GM18873 (cell line): Measurements from ENCODE around the gene B3GALT5.
"Not testable (repeated sequence)": the region's sequence is repeated elsewhere in the genome, so short reads cannot be mapped to it uniquely, and the experiment has no call there.

Source experiments
- ATAC-seq: cut with Tn5 transposase; IDR thresholded peaks from one replicate; pipeline ENCODE4 v1.9.1; 2021; ENCODE audit warnings: mild to moderate bottlenecking, moderate library complexity, moderate number of reproducible peaks; ENCODE audit not compliant: unreplicated experiment, low FRiP score

B3GALT5 gene, protein sequence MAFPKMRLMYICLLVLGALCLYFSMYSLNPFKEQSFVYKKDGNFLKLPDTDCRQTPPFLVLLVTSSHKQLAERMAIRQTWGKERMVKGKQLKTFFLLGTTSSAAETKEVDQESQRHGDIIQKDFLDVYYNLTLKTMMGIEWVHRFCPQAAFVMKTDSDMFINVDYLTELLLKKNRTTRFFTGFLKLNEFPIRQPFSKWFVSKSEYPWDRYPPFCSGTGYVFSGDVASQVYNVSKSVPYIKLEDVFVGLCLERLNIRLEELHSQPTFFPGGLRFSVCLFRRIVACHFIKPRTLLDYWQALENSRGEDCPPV

DNA sequence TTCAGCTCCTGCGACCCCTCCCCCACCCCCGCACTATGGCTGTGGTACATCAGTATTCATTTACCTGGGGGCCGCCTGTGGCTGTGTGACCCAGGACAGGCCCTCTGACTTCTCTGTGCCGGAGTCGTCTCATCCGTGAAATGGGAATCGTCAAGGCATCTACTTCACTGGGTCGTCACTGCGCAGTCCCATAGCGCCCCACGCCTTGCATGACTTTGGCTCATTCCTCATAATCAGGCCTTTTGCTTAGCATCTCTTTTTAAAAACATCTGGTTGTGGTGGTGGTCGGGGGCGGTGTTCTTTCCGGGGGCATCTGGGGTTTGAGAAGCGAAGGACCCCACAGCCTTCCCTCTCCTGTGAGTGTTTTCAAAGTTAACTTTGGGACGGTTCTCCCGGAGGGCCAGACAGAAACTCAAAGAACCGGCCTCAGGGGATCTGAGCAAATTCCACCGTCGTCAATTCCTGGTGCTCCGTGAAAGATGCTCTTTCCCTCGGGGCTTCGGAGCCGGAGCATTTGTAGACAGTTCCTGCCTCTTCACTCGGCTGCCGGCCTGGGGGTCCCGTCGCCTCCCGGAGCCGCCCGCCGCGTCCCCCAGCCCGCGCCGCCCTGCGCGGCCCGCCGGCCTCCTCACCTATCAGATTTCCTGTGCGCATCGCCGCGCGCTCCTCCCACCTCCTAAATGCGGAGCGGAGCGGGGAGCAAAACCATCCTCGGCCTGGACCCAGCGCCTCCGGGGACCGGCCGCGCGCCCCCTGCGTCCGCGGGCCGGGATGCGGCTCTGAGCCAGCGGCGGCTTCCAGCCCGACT, at the start of gene B3GALT5:
TSS of gene B3GALT5 (plus strand) at position 708 of the 808 bp plus-strand sequence. CDS start 47,620 bp downstream, outside the sequence.
- no peak for ATAC-seq

DNA sequence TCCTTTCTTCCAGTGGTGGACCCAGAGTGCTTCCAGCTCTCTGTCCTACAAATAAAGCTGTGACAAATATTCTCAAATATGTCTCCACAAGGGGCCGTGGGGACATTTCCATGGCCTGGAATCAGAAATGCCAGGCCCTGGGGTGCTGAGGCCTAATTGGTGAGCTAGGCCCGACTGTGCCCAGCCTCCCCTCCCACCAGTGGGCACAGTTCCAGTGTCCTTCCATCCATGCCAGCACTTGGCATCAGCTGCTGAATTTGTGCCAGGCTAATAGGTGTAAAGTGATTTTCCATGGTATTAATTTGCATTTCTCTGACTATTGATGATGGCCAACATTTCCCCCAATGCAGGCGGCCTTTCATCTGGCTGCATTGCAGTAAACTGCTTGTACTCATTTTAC, 48.5 kb upstream of the B3GALT5 start:
- ATAC-seq, result no peak

DNA sequence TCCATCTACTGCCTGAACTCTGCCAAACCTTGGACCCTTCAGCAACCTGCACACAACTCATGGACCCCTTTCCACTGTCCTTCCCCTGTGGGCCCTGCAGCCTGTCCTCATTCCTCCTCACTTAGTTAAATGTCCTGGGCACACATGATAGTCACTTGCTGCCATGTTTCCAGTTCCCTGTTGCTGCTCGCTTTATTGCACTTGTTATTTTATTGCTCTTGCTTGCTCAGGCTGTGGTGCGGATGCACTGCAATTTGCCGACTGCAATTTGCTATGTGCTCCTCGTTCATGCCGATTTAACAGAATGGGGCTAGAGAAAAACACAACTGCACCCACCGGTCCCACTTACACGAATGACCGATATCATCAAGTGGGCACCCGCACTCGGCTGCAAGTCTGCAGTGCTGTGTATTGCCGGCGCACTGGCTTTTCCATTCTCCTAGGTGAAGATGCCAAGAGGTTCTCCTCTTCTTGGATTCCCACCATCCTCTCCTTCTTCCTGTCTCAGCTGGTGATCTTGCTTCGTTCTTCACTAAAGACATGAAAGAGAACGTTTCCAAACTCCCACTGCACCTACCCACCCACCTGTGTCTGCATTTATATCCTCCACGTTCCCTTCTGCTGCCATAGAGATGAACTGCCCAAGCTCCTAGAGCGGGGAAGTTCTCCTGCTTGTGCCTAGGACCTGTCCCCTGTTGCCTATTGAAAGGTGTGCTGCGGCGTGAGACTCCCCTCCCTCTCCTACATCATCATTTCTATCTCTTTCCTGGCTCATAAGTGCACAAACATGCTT, 45.4 kb upstream of the B3GALT5 start:
- ATAC-seq, result no peak

DNA sequence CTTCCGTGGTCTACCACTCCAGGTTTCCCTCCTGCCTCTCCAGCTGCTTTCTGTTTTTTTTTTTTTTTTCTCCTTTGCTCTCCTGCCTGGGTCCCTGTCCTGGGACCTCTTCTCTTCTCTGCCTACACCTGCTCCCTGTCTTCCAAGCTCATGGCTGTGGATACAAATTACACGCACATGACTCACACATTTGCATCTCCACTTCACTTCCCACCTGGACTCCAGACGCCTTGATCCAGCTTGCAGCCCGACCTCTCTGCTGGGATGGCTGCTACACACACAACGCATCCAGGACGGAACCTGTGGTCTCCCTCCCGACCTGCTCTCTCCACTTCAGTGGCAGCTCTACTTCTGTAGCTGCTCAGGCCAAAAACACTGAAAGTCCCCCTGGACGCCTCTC, 44.4 kb upstream of the B3GALT5 start:
- ATAC-seq, result no peak

DNA sequence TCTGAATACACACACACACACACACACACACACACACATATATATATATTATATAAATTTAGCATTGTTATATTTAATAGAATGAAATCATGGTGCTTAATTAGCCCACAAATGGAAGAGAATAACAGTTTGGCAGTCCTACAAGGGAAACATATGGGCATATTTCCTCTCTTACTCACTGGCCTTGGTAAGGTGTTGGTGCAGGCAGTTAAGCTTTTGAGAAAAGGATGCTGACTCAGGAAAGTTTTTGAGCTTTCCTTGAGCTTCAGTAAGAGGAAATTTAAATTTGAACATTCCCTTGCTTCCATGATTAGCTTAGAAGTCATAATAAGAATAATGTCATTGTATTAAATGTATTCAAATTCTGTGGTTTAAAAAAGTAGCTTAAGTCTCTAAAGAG, 37.0 kb upstream of the B3GALT5 start:
- no peak for ATAC-seq

DNA sequence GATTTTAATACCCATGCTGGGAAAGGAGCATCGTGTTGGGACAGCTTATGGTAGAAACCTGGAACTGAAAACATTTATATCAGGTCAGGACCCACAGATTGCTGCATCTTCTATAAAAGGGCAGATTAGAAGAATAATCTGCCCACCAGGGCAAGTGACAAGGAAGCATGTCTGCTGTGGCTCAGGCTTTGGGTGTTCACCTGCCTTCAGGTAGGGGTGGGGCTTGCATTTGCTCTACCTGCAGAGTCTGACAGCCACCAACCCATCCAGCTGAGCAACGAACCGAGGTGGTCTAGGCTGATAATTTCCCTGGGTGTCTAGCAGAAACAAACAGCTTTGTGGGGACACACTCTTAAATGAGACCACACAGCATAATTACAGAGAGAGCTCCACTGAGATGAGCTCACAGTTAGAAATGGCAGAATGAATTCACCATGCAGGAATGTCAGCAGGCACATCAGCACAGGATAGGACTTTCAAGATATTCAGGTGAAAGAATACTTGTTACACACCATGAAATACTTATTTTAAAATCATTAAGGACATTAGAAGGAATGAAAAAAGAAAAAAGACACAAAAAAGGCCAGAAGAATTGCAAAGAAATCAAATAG, 36.1 kb upstream of the B3GALT5 start:
- no peak for ATAC-seq

DNA sequence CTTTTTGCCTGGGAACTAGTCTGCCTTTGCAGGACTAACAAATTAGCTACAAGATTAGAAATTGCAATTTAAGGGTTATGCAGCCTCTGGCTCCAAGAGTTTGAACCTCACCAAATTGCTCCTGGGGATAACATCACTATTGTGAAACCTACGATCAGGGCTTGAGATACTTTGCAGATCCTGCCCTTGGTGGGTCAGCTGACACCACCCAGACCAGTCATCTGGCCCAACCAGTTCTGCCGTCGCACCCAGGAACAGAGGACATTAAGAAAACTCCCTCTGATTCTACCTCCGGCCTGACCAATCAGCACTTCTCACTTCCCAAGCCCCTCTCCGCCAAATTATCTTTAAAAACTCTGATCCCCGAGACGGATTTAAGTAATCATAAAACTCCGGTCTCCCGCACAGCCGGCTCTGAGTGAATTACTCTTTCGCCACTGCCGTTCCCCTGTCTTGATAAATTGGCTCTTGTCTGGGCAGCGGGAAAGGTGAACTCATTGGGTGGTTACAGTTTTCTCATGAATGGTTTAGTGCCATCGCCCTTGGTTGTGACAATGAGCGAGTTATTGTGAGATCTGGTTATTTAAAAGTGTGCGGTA, 32.9 kb upstream of the B3GALT5 start:
- no peak for ATAC-seq

DNA sequence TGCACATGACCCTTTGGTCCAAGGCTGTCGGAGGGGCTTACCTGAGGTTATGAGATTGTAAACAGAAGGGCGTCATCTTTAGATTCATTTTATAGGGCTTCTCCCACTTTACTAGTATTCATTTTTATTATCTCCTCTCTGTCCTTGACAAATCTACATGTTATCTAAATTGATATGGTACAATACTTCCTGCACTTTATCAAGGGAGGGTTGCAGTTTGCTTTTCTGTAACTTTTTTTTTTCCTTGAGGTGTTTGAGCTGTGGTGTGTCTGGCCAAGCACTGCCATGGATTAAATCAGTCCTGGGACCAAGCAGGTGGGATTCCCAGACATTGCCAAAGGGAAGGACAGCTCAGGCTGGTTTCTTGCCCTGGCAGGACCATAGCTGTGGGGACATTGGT, 32.0 kb upstream of the B3GALT5 start:
- no peak for ATAC-seq

DNA sequence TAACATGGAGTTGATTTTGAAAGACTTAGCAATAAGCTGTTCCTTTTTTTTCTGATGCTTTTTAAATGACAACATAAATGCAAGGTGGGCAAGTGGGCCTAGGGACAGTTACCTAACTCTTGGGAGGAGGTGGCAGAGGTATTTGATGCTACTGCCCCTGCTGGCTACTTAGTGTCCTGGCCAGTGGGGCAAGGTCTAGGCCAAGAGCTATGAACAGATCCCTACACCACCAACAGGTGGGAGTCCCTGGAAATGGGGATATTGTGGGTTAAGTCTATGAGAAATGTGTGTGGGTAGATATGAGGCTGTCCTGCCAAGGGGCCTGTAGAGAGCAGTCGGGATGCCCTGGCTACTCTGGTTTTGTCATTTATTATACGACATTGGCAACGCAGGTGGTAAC, 31.3 kb upstream of the B3GALT5 start:
- ATAC-seq, result no peak

DNA sequence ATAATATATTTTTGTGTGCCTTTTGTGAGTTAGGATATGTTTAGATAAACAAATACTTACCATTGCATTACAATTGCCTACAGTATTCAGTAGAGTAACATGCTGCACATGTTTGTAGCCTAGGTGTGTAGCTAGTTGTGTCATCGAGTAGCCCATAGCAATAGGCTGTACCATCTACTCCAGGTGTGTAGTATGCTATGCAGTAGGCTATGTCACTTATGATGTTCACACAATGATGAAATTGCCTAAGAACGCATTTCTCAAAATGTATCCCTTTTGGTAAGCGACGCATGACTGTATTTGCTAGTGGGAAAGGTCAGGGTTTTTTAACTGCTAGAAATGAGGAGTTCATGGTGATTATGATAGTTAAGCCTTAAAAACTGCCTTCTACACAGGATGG, 30.0 kb upstream of the B3GALT5 start:
- ATAC-seq, result no peak

DNA sequence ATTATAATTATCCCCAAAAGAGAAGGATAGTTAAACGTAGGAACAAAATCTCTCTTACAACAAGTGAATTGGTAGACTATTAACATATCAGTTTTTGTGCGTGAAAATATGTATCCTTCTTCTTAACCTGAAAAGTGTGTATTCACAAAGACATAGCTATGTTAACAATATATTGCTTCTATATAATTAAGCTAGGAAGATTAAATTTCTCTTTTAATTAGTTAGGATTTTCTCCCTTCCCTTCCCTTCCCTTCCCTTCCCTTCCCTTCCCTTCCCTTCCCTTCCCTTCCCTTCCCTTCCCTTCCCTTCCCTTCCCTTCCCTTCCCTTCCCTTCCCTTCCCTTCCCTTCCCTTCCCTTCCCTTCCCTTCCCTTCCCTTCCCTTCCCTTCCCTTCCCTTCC, 29.2 kb upstream of the B3GALT5 start:
- not testable (repeated sequence) for ATAC-seq

DNA sequence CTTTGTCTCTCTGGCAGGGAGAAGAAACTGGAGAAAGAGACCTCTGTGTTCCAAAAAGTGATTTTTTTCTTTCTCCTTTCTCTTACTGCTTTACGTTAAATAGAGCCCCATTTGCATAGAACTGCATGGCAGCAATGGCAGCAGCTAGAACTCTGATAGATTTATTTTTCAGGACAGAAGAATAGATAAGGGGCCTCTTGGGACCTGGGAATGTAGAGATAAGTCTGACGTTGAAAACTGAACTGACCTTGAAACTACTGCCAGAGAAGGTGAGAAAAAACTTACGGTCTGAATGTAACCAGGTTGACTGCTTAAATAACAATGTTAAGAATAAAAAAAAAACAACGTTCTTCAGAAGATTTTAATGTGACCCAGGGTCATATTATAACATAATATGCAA, 25.4 kb upstream of the B3GALT5 start:
- ATAC-seq, result no peak

DNA sequence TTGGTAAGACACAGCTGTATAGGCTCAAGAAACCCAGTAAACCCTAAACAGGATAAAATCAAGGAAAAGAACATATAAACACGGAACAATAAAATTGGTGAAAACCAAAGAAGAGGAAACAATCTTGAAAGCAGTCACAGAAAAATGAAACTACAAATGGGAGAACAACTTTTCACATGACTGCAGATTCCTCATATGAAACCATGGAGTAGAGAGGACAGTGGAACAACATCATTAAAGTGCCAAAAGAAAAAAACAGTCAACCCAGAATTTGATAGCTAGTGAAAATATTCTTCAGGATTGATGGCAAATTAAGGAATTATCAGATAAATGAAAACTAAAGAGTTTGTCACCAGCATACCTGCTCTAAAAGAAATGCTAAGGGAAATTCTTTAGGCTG, 23.9 kb upstream of the B3GALT5 start:
- ATAC-seq, result no peak

DNA sequence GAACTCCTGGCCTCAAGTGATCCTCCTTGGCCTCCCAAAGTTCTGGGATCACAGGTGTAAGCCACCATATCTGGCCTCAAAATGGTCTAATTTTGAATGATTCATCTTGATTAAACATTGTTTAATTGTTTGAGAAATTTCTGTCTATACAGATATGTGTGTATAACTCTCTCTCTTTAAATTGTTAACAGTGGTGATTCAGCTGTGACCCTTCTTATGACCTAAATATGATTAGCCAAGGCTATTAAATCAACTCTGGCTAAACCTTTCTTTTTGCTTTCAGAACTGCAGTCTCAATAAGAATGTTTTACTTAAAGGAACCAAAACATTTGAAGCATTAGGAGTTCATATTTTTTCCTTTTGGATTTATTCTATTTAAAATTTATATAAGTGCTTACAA, 19.2 kb upstream of the B3GALT5 start:
- ATAC-seq, result no peak

DNA sequence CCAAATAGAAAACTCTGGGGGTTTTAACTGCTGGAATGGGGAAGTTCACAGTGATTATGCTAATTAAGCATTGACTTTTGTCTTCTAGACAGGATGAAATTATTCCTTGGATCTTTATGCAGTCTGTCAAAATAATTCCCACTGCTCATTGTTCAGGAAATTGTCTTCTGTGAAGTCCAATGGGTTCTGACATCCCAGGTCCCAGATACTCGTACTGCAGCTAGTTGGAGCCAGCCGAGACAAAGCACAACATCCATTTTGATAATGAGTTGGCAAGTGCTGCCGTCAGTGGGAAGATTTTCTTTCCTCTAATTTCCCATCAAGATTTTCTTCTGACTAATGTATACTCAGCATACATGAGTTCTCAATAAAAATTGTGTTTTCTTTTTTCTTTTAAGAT, 17.3 kb upstream of the B3GALT5 start:
- ATAC-seq, result no peak

DNA sequence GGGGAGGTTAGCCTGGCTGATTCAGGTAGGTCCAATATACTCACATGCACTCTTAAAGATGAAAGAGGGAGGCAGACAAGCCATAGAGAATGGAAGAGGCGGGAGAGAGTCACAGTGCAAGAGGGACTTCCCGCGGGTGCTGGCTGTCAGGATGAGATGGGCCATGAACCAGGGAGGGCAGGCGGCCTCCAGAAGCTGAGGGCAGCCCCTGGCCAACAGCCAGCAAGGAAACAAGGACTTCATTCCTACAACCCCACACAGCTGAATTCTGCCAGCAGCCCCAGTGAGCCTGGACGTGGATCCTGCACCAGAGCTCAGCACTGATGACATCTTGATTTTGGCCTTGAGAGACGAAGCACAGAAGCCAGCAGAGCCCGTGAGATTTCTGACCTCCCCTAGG, 15.1 kb upstream of the B3GALT5 start:
- ATAC-seq, result no peak

DNA sequence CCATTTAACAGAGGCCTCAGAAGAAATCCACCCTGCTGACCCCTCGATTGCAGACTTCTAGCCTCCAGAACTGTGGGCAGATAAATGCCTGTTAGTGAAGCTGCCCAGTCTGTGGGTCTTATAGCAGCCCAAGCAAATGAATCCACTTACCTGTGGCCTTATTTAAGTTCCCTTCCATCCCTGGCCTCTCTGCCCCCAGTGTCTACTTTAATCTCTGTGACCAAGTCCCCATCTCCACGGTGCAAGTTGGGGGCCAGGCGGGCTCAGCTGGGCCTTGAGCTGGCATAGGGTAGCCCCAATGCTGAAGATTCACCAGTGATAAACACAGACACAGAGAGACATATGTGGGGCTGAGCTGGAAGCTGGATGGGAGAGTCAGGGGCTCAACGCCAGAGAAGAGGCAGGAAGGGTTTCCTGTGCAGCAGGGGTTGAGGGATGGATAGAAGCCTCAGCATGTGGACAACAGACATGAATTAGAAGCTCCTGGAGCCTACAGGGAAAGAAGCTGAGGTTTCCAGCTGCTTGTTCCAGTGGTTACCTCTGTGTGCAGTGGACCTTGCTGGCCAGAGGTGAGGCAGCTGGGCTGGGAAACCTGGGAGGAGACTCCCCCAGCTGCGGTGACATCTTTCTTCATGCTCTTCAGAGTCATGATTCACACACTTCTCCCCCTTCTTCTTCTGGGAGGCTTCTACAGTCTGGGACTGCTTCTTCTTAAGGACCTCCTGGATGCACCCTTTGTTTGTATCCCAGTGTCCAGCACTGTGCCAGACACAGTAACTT, 13.4 kb upstream of the B3GALT5 start:
- no peak for ATAC-seq

DNA sequence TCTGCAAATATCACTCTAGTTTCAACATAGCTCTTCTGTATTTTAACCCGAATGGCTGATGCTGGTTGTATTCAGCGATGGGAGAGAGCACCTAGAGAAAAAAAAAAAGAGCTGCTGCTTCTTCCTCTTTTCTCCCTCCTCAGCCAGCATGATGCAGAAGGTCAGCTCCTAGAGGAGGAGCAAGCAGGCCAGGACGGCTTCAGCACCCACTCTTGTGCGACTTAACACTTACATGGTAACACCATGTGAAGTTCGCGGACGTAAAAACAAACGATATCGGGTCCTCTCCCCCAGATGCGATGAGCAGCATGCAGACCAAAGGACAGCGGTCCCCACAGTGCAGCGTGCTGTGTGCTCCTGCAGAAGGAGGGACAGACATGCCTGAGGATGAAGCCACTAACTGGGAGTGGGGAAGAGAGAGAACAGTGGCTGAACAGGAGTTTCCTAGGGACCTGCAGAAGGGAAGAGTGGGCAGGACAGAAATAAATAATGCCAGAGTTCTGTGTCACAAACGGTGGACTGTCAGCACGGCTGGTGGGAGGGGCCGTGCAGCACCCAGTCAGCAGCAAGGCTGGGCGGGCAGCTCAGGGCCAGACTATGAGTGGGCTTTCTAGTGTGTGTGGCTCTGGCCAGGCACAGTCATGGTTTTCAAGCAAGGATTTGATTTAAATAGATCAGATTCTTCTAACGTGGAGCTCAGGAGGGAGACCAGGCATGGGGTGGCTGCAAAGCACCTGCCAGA, 11.4 kb upstream of the B3GALT5 start:
- no peak for ATAC-seq
